Activated CD8-positive, alpha-beta T cell treated with anti-CD3 and anti-CD28 coated beads for 36 hours (primary cell): Measurements from ENCODE around the gene EPHA10. TPM values are rescaled to one million over a fixed set of nuclear protein-coding genes. Genes with fewer than 3 reads are reported as not detected.

Experiments
- ATAC-seq: fragments of 200-7000 bp; cut with Tn5 transposase; one replicate; pipeline ENCODE4 v1.10.0; 2021; ENCODE audit warnings: mild to moderate bottlenecking, moderate library complexity
- CTCF ChIA-PET: fragments of 350-600 bp; sonication (Branson Sonifier 250); formaldehyde crosslinking; loops from one replicate; lab custom pipeline; 2021; ENCODE audit warnings: antibody characterized with exemption; lab: Charles Lee
- POLR2A ChIA-PET: fragments of 350-600 bp; sonication (Branson Sonifier 250); formaldehyde crosslinking; loops from one replicate; lab custom pipeline; 2021; ENCODE audit warnings: antibody characterized with exemption; lab: Charles Lee
- DNase-seq: peaks from one replicate; pipeline ENCODE4 v3.0.0-alpha.2; 2020
- H3K27ac Mint-ChIP-seq: one replicate; pipeline ENCODE4 v1.8.0; 2021; ENCODE audit warnings: mild to moderate bottlenecking, mixed read lengths
- H3K27me3 Mint-ChIP-seq: one replicate; pipeline ENCODE4 v1.8.0; 2021; ENCODE audit warnings: mixed read lengths
- H3K36me3 Mint-ChIP-seq: one replicate; pipeline ENCODE4 v1.8.0; 2021; ENCODE audit warnings: low read depth, mixed read lengths
- H3K4me1 Mint-ChIP-seq: one replicate; pipeline ENCODE4 v1.8.0; 2021; ENCODE audit warnings: low read depth, mixed read lengths
- H3K4me3 Mint-ChIP-seq: one replicate; pipeline ENCODE4 v1.8.0; 2021; ENCODE audit warnings: mild to moderate bottlenecking, moderate library complexity, mixed read lengths
- H3K9me3 Mint-ChIP-seq: one replicate; pipeline ENCODE4 v1.8.0; 2021; ENCODE audit warnings: mixed read lengths
- CTCF ChIP-seq: fragments of 200-600 bp; IDR thresholded peaks from one replicate; pipeline ENCODE4 v1.8.0; 2022; ENCODE audit warnings: antibody characterized with exemption, mild to moderate bottlenecking
- intact Hi-C: fragments of 100-400 bp; cut with micrococcal nuclease; formaldehyde crosslinking; loops from one replicate; pipeline ENCODE4 v1.10.0; 2022
- total RNA-seq, 2 experiments: library from RNA; stranded (reverse); gene quantifications; one replicate each; pipeline ENCODE4 v1.2.3, GENCODE V29; 2021

The EPHA10 gene
- total RNA-seq, 2 experiments from 2014 or later: not detected

GRCh38 chr1:37755951-37756560, 8.9 kb downstream of the EPHA10 start:
- no peak for DNase-seq
- H3K9me3 Mint-ChIP-seq: no peaks in the 10 kb centered on the region
- no peak for ATAC-seq
- H3K36me3 Mint-ChIP-seq: no peaks in the 10 kb centered on the region
- peaks cover 24% of the 10 kb centered on the region for H3K27me3 Mint-ChIP-seq
- no peak for TF ChIP-seq CTCF
- no peak overlapping the region for H3K27ac Mint-ChIP-seq
- no peak overlapping the region for H3K4me3 Mint-ChIP-seq
- H3K4me1 Mint-ChIP-seq: peaks cover 19% of the 10 kb centered on the region
- ChIA-PET POLR2A (interaction anchor here (0.8 to 1.8 kb wide), 2 partner anchors 9 to 51 kb away, joined by 3 to 8 read pairs; partner anchors contain the start of genes C1orf122, EPHA10 and YRDC), CTCF (interaction anchor here (1.2 kb wide), 1 partner anchor 47 kb away, joined by 3 read pairs; no protein-coding TSS in a partner anchor)
- intact Hi-C loops: loop anchor here (5.0 kb wide), 1 partner anchor 46 kb away; no protein-coding TSS in a partner anchor

DNA sequence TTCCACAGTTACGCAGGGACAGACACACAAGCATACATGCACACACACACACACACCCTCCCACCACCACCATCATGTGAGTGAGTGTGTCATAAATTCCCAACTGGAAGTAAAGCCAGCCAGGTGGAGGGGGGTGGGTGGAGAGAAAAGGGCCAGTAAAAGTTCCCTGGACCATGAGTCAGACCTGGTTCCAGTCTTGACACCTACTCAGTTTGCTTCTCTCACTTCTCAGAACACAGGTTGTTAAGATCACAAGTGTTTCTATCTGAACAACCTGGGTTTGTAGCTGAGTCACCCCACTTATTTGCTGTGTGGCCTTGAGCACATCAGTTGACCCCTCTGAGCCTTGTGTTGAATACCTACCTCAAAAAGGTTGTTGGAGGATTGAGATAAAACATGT, 9.6 kb downstream of the EPHA10 start:
- ChIA-PET CTCF (interaction anchor here (1.2 kb wide), 1 partner anchor 46 kb away, joined by 3 read pairs; no protein-coding TSS in a partner anchor), POLR2A (interaction anchor here (0.8 to 1.8 kb wide), 2 partner anchors 10 to 52 kb away, joined by 3 to 8 read pairs; partner anchors contain the start of genes C1orf122, EPHA10 and YRDC)
- no peak for TF ChIP-seq CTCF
- ATAC-seq: peak; percentile 90
- Mint-ChIP-seq H3K4me3 (no peak overlapping the region), H3K36me3 (no peaks in the 10 kb centered on the region), H3K27me3 (peaks cover 23% of the 10 kb centered on the region), H3K4me1 (peaks cover 19% of the 10 kb centered on the region), H3K9me3 (no peaks in the 10 kb centered on the region), H3K27ac (no peak overlapping the region)
- intact Hi-C loops: loop anchor here (5.0 kb wide), 1 partner anchor 47 kb away; no protein-coding TSS in a partner anchor
- DNase-seq: peak; percentile 54

DNA sequence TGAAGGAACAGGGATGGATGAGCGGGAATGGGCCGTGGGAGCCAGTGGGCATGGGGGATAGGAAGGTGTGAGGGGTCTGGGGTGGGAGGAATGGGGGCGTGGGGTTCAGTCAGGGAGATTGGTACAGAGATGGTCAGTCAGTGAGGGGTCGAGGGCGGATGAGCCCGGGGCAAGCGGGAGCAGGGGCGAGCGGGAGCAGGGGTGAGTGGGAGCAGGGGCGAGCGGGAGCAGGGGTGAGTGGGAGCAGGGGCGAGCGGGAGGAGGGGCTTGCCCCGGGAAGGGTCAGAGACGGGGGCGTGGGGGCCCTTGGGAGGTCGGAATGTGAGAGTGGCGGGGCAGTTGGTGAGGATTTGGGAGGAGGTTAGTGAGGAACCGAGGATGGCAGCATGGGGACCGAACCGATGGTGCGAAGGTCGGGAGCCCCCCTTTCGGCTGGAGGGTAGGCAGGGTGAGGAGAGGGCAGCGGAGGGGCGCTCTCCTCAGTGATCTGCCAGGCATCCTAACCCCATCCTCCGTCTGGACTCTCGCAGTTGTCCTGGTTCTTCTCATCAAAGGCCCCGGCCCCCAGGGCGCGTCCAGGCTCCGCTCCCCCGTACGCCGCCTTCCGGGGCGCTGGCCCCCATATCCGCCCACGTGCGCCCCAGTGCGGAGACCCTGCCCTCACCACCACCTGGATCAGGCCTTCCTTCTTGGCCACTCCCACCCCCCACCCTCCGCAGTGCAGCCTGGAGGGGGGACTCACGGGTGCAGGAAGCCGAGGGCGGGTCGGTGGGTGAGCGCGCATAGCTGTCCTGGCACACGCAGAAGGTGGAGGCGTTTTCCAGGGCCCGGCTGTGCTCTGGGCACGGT, 11.2 kb downstream of the EPHA10 start:
- TF ChIP-seq CTCF: no peak
- POLR2A ChIA-PET: no interaction called here
- ATAC-seq (no peak), DNase-seq (no peak)
- CTCF ChIA-PET: no interaction called here
- Mint-ChIP-seq H3K9me3 (no peaks in the 10 kb centered on the region), H3K27ac (no peak overlapping the region), H3K36me3 (no peaks in the 10 kb centered on the region), H3K4me3 (peak overlapping the region; percentile 54), H3K27me3 (peaks cover 31% of the 10 kb centered on the region), H3K4me1 (peaks cover 19% of the 10 kb centered on the region)
- intact Hi-C loops: no loop called here

DNA sequence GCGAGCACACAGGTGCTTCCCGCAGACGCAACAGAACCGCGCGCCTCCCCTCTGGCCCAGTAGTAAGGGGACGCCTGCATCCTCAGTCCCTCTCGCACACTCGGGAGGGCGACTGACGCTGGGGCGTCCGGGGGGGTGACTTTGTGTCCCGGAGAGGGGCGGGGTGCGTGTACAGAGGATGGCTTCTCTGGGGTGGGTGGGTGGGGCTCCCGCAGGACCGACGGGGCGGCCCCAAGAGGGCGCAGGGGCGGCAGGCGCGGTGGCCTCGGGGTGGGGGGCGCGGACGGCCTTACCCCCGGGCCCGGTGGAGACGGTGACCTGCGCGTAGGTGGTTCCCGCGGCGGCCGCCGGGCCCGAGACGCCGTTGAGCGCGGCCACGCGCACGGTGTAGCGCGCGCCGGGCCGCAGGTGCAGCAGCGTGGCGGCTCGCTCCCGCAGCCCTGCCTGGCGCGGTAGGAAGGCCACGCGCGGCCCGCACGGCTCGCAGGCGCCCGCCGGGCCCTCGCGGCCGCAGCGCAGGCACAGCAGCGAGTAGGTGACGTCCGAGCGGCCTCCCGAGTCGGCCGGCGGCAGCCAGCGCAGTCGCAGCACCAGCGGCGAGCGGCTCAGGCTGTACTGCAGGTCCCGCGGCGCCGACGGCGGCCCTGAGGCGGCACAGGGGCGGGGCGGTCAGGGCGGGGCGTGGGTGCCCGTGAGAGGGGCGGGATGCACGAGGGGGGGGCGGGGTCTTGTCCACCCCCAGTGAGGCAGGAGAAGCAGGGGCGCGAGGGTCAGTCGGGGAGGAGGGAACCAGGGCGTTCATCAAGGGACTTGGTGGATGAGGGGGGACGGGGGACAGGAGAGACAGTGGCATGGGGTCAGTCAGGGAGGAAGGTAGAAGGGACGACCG, 12.1 kb downstream of the EPHA10 start:
- peak overlapping the region; percentile 54 for H3K4me3 Mint-ChIP-seq
- DNase-seq (peak; percentile 22), ATAC-seq (peak; percentile 24)
- H3K9me3 Mint-ChIP-seq: no peaks in the 10 kb centered on the region
- CTCF ChIA-PET: no interaction called here
- no peak overlapping the region for H3K27ac Mint-ChIP-seq
- H3K4me1 Mint-ChIP-seq: peaks cover 19% of the 10 kb centered on the region
- peaks cover 33% of the 10 kb centered on the region for H3K27me3 Mint-ChIP-seq
- no peak for TF ChIP-seq CTCF
- no peaks in the 10 kb centered on the region for H3K36me3 Mint-ChIP-seq
- POLR2A ChIA-PET: no interaction called here
- intact Hi-C loops: no loop called here
